Progenitor cell of endocrine pancreas (in vitro differentiated cells): ENCODE data around the gene STAMBPL1. TPM values are rescaled to one million over a fixed set of nuclear protein-coding genes. Genes with fewer than 3 reads are reported as not detected.

Experiments used
- DNase-seq: peaks from one replicate; pipeline ENCODE4 v3.0.0; 2021; ENCODE audit warnings: low spot score; ENCODE audit not compliant: unreplicated experiment
- H3K27ac Mint-ChIP-seq: 2 replicates; pipeline ENCODE4 v1.8.0; 2021; ENCODE audit warnings: mild to moderate bottlenecking, moderate library complexity, mixed read lengths
- H3K27me3 Mint-ChIP-seq: 2 replicates; pipeline ENCODE4 v1.8.0; 2021; ENCODE audit warnings: mixed read lengths
- H3K36me3 Mint-ChIP-seq: 2 replicates; pipeline ENCODE4 v1.8.0; 2022; ENCODE audit warnings: mixed read lengths; ENCODE audit not compliant: insufficient read depth
- H3K4me1 Mint-ChIP-seq: 2 replicates; pipeline ENCODE4 v1.8.0; 2021; ENCODE audit warnings: low read depth, mixed read lengths
- H3K4me3 Mint-ChIP-seq: 2 replicates; pipeline ENCODE4 v1.8.0; 2021; ENCODE audit warnings: low read depth, mild to moderate bottlenecking, moderate library complexity, mixed read lengths
- H3K9me3 Mint-ChIP-seq: 2 replicates; pipeline ENCODE4 v1.8.0; 2021; ENCODE audit warnings: low read depth, mixed read lengths
- total RNA-seq: library from RNA; stranded (reverse); gene quantifications from 2 replicates; pipeline ENCODE4 v1.2.1, GENCODE V29; 2021
- TF ChIP-seq, protein P1 (sequence below): fragments of 200-600 bp; sonication (generic); IDR thresholded peaks from one replicate; pipeline ENCODE4 v1.5.0; 2021; ENCODE audit warnings: antibody characterized with exemption, mild to moderate bottlenecking; ENCODE audit not compliant: unreplicated experiment

The STAMBPL1 gene
- total RNA-seq, 1 donor from 2014 or later = 1.3 TPM

DNA sequence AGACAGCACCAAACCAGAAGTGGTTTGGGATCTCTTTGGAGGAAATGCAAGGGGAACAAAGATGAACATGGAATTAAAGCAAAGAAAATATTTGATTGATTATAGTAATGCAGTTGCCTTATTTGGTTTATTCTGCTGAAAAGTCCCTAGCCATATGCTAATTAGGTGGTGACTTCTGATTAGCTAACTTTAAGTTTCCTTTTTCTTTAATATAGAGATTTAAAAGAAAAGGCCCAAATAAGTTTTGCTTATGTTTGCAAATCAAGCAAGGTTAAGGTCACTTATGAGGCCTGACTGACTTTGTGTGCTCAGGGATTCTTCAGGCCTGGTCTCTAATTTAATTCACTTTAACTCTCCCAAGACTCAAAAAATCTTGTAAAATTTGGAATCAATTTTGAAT is 22.2 kb upstream of the STAMBPL1 start:
- no peaks in the 10 kb centered on the region for H3K4me1 Mint-ChIP-seq
- no peak overlapping the region for H3K27ac Mint-ChIP-seq
- no peaks in the 10 kb centered on the region for H3K9me3 Mint-ChIP-seq
- H3K36me3 Mint-ChIP-seq = no peaks in the 10 kb centered on the region
- H3K4me3 Mint-ChIP-seq = no peak overlapping the region
- DNase-seq = no peak
- TF ChIP-seq, protein P1, sequence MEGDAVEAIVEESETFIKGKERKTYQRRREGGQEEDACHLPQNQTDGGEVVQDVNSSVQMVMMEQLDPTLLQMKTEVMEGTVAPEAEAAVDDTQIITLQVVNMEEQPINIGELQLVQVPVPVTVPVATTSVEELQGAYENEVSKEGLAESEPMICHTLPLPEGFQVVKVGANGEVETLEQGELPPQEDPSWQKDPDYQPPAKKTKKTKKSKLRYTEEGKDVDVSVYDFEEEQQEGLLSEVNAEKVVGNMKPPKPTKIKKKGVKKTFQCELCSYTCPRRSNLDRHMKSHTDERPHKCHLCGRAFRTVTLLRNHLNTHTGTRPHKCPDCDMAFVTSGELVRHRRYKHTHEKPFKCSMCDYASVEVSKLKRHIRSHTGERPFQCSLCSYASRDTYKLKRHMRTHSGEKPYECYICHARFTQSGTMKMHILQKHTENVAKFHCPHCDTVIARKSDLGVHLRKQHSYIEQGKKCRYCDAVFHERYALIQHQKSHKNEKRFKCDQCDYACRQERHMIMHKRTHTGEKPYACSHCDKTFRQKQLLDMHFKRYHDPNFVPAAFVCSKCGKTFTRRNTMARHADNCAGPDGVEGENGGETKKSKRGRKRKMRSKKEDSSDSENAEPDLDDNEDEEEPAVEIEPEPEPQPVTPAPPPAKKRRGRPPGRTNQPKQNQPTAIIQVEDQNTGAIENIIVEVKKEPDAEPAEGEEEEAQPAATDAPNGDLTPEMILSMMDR = no peak
- H3K27me3 Mint-ChIP-seq = peaks cover 17% of the 10 kb centered on the region

DNA sequence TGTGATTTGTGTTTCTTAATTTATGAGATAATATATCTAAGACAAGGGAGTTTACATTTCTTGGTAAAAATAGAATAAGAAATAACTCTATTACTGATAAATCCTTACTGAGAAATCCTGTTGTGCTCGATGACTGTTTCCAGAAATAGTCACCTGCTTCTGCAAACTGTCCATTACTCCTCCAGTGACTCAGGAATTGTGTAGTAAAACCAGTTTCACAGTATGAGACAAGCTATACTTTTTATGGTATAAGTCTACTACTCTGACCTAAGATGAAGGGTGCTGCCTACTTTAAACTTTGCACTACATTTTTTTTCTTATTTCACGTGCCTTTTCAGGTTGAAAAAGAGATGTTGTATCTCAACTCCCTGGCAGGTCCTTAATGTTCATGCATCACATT is 21.6 kb upstream of the STAMBPL1 start:
- no peak overlapping the region for H3K27ac Mint-ChIP-seq
- TF ChIP-seq, protein P1 = no peak
- no peak overlapping the region for H3K4me3 Mint-ChIP-seq
- no peaks in the 10 kb centered on the region for H3K36me3 Mint-ChIP-seq
- no peaks in the 10 kb centered on the region for H3K9me3 Mint-ChIP-seq
- DNase-seq = no peak
- H3K27me3 Mint-ChIP-seq = peaks cover 21% of the 10 kb centered on the region
- H3K4me1 Mint-ChIP-seq = no peaks in the 10 kb centered on the region

DNA sequence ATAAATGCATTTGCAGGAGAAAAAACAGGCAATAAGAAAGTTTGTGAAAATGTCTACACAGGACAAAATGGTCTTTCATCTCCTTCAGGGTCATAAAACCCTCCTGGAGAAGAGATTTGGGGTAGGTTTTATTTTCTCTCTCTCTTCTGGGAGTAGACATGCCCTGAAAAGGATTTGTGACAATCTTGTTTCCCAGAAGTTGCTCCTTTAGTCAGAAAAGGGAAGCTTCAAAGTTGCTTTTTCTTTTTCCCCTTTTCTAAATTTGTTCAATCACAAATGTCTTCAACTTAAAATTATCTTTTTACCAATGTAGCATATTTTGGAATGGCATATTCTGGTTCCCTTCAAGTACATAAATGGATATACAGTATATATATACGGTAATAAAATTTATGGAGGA is 19.0 kb upstream of the STAMBPL1 start:
- TF ChIP-seq, protein P1 = no peak
- H3K36me3 Mint-ChIP-seq = no peaks in the 10 kb centered on the region
- H3K27ac Mint-ChIP-seq = no peak overlapping the region
- H3K27me3 Mint-ChIP-seq = peaks cover 24% of the 10 kb centered on the region
- no peaks in the 10 kb centered on the region for H3K9me3 Mint-ChIP-seq
- H3K4me1 Mint-ChIP-seq = no peaks in the 10 kb centered on the region
- no peak for DNase-seq
- no peak overlapping the region for H3K4me3 Mint-ChIP-seq

DNA sequence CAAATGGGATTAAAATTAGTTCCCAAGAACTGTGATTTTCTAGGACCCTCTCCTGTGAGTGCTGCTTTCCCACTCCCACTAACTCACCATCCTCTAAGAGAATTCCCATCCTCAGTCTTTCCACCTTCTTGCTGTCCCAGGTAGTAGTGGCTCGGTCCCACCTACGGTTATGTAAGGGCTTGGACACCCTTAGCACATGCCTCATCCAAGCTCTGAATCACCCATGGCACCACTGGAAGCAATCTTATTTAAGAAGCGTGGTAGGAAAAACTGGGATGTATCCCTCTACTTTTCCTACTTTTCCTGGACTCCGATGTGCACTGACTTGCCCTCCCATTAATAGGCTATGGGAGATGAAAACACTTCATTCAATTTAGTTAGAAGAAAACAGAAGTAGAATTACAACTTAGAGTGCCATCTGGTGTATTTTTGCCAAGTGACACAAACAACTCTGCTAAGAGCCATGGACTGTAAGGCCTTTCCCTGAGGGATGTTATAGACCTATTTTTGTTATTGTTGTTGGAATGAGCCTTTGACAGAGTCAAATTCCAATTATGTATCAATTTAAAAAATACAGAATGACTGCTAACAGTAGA is 14.7 kb upstream of the STAMBPL1 start:
- Mint-ChIP-seq H3K4me3 (no peak overlapping the region), H3K9me3 (no peaks in the 10 kb centered on the region), H3K27me3 (peaks cover 27% of the 10 kb centered on the region), H3K27ac (no peak overlapping the region), H3K4me1 (no peaks in the 10 kb centered on the region), H3K36me3 (no peaks in the 10 kb centered on the region)
- no peak for DNase-seq
- TF ChIP-seq, protein P1 = no peak

DNA sequence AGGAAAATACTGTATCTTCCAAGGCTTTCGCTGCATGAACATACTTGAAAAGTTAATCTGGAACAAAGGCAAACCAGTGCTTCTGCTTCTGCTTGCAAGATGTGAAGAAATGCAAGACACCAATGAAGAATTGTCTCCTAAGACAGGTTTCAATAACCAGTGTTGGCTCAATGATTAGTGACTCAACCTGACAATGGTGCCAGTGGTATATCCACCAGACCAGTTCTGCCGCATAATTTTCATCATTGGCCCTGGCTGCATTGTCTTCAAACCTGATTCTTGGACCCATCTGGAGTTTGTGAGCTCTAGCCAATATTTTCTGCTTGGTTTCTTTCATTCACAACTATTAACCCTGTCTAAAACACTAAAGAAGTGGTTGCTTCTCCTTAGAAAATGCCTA is 13.6 kb upstream of the STAMBPL1 start:
- TF ChIP-seq, protein P1 = no peak
- Mint-ChIP-seq H3K27me3 (peaks cover 22% of the 10 kb centered on the region), H3K4me3 (no peak overlapping the region), H3K9me3 (no peaks in the 10 kb centered on the region), H3K27ac (no peak overlapping the region), H3K36me3 (no peaks in the 10 kb centered on the region), H3K4me1 (no peaks in the 10 kb centered on the region)
- DNase-seq = no peak
